ENCODE results near the gene PTS.

- TF ChIP-seq POLR2A (IDR thresholded peaks at IDR 0.05) (no peak), CTCF (IDR thresholded peaks at IDR 0.05) (no peak)
These were observed 50.8 kb downstream of the PTS start for GRCh38 chr11:112277029-112277428.

All from prostate gland (tissue), 2 donors.